Stimulated activated CD4-positive, alpha-beta T cell treated with anti-CD3 and anti-CD28 coated beads, Interleukin-4, amount 100 ng/mL, for 1 hour (primary cell): ENCODE measurements around the gene FCMR.
"Not testable (repeated sequence)": the region's sequence is repeated elsewhere in the genome, so short reads cannot be mapped to it uniquely, and the experiment has no call there.

Experiments
- DNase-seq: peaks from one replicate; pipeline ENCODE4 v3.0.0-alpha.2; 2020

FCMR gene

DNA sequence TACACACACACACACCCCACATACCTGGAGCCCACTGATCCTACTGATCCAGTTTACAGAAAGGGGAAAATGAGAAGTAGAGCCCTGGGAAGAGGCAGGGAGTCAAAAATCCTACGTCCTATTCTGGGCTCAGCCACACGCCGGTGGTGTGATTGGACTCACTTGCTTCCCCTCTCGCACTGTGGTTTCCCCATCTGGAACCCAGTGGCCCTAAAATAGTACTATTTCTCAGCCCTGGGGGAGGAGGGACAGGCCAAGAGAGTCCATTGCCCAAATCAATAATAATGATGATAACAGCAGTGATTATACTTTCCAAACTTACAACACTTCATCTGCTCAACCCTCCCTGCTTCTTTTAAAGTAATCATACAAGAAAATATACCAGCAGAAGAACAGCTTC is 27.5 kb upstream of the FCMR start:
- DNase-seq = no peak

DNA sequence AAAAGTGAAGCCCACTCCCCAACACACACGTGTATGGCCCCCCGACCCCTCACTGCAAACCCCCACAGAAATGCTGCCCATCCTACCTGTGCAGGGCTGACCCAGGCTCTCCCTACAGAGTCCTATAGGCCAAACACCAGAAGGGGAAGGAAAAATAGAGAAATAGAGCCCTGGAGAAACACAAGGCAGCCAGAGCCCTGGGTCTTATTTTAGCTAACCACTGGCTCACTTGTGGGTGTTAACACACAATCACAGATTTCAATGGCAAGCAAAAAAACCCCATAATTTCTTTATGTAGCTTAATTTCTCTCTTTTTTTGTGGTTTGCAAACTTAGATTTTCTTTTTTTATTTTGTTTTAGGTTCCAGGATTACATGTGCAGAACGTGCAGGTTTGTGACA is 25.5 kb upstream of the FCMR start:
- DNase-seq = no peak

DNA sequence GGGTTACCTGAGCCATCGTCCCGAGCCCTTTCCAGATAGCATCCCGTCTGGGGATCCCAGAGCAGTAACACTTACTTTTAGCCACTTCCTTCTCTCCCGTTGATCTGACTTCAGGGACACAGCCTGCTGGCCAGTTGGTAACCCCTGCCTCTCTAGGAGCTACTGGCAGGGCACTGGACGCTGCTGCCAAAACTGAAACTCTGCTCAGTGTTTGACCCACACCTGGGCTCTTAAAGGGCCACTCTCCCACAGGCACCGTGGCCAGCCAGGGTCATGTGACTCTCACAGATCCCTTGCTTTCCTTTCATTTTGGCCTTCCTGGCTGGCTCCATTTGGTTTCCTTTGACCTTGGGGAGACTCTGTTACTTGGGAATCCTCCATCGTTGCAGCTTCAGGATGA is 24.5 kb upstream of the FCMR start, which contains the start of gene PIGR:
Gene PIGR (minus strand): TSS at position 206 of the 400 bp plus-strand sequence. CDS start 5,935 bp downstream, outside the sequence.
- no peak for DNase-seq

DNA sequence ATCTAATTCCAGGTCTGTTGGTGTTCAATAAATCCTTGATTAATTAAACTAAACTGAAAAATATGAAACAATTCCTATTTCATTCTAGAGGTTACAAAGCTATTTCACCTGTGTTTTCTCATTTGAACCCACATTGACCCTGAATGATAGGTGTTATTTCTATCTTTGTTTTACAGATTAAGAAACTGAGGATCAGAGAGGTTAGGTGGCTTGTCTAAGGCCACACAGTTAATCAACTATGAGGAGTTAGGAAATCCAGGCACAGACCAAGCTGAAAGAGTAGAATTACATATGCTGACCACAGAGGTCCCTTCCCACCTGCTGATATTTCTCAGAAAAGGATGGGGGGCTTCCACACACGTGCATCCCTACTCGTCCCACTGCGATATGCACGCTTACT is 24.0 kb upstream of the FCMR start:
- no peak for DNase-seq

GRCh38 chr1:206944703-206945102 is 23.0 kb upstream of the FCMR start:
- DNase-seq = no peak

- DNase-seq = no peak
Observed at GRCh38 chr1:206941766-206942418, 20.2 kb upstream of the FCMR start.

GRCh38 chr1:206940588-206940936 is 18.8 kb upstream of the FCMR start:
- DNase-seq = no peak

DNA sequence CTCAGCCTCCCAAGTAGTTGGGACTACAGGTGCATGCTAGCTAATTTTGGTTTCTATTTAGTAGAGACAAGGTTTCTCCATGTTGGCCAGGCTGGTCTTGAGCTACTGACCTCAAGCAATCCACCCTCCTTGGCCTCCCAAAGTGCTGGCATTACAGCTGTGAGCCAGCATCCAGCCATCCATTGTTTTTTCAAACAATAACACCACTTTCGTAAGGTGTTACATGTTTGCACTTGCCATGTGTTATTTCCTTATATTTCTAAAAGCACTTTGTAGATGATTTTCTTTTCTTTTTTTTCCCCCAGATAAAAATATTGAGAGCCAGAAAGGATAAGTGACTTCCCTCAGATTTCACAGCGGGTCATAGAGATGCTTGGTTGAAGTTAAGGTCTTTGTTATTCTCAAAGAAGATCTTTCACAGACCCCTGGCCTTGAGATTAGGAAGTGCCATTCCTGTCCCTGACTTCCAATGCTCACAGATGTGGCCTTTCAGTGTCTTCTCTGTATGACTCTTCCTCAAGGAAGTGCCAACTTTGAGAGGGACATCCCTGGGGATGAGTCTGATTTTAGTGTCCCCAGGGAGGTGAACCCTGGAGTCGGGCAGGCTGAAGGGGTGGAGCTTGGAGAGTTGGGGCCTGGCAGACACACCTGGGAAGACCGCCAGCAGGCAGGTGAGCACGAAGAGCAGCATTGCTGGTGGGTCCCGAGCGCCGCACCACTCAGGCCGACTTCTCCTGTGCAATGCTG is 18.3 kb upstream of the FCMR start:
- DNase-seq = no peak

GRCh38 chr1:206939131-206939530 is 17.4 kb upstream of the FCMR start:
- no peak for DNase-seq

DNA sequence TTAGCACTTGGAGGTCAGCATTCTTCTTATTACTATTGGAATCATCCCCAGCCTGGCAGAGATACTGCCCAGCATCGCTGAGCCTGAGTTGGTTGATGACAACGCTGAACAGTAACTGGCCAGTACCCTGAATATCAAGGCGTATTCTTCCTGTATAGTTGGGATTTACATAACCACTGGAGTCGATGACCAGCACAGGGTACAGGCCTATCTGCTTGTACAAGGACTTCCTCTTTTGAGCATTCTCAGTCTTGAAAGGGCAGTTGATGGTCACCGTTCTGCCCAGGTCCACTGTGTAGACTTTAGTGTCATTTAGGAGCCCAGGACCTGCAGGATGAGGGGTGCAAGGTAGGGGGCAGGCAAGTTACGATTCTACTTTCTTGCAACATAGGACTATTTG is 15.7 kb upstream of the FCMR start:
- DNase-seq = no peak

- DNase-seq = peak; percentile 54
Observed at GRCh38 chr1:206935491-206936067, 13.8 kb upstream of the FCMR start.

DNA sequence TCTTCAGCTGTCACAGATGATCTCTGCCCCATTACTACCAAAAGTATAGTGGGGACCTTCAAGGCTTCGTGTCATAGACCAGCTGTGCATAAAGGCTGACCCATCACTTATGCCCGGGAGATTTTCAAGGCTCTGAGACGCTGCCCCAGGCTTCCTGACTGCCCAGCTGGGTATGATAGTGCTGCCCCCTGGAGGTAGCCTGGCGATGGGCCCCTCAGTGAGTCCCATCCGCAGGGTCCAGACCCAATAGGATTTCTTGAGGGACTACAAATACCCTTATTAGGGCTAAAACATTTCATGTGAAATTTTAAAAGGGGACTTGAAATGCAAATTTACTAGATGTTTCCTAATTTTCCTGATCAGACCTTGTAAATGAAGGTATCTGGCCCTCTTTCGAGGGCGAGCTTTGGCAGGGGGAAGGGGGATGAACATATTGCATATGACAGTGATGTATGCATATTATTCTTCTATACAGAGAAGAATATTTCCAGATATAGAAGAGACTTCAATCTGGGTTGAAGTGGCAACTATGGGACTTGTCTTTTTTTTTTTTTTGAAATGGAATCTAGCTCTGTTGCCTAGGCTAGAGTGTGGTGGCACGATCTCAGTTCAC is 11.7 kb upstream of the FCMR start:
- peak; percentile 74 for DNase-seq

DNA sequence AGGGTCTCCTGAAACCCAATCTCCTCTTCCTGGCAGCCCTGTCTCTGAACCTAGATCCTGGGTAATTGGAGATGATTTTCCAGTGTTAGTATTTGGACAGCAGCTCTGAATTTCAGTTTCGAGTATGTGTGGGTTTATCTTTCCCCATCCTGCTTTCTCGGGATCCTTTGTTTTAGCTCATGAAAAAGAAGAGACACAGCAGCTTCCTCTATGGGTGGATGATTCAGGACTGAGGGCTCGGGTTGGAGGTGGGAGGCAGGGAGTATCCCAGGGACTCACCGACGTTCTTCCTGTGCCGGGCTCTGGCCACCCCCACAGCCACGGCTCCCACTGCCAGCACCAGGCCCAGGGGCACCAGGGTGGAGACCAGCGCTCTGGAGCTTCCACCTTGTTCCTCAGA is 10.4 kb upstream of the FCMR start:
- DNase-seq = no peak

GRCh38 chr1:206931709-206932108 is 10.0 kb upstream of the FCMR start:
- no peak for DNase-seq

- DNase-seq = no peak
Observed at GRCh38 chr1:206930210-206930798, 8.6 kb upstream of the FCMR start.

- DNase-seq = no peak
Observed at GRCh38 chr1:206929524-206929923, 7.8 kb upstream of the FCMR start.

- no peak for DNase-seq
Observed at GRCh38 chr1:206926286-206926685, 4.5 kb upstream of the FCMR start.

DNA sequence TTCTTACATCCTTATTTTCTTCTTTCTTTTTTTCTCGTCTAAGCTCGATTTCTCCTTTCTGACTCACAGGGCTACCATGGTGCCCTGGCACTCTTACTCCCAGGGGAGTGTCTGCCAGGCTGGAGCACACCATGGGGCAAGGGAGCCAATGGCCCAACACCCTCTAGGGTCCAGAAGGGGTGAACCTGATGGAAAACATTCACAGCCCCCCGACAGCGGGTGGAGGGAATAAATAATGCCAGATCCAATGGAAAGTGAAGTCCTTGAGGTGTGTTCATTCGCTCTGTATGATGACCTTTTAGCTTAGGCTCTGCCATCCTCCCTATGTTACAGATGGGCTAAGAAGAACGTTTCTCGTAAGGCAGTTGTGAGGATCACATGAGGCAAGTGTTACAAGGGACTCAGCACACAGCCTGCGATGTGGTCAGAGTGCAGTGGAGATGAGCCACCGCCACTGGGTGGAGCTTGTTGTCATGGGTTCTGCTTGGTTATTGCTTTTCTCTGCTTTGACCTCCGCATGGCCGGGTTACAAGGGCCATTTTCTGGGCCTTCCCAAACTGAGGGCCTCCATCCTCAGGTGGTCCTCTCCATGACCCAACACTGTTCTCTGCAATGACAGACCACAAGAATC is 3.5 kb upstream of the FCMR start:
- peak; percentile 39 for DNase-seq

GRCh38 chr1:206924592-206925105 is 2.9 kb upstream of the FCMR start:
- no peak for DNase-seq

GRCh38 chr1:206923961-206924557 is 2.3 kb upstream of the FCMR start:
- not testable (repeated sequence) for DNase-seq

DNA sequence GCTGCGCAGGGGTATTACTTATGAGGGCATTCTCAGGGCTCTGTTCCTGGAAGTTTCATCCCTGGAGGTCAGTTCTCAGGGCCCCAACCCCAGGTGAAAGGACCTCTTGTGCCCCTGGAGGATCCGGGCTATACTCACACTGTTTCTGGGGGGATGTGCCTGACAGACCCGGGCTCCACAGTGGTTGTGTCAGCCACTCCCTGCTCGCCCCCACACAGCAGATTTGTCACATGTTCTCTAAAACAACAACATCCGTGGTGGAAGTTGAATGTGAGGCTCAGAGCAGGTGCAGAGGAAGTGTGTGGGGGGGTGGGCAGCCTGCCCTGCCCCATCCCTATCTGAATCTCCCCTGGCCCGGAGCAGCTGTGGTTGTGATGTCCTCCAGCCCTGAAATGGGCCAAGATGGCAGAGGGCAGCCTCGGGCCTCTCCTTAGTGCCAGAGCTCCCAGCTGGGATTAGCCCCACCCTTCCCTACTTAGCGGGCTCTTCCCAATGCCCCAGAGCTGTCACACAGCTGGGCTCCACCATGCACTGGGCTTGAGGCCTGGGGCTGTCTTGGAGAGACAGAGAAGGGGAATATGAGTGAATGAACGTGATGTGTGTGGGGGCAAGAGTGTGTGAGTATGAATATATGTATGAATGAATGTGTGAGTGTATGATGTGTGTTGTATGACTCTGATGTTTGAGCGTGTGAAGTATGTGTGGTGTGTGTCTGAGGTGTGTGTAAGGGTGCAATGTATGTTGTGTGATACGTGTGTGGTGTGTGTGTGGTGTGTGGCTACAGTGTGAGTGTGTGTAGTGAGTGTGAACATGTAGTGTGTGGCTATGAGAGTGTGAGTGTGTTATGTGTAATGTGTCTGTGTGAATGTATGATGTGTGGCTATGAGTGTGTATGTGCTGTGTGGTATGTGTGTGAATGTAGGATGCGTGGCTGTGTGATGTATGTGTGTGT is 1.5 kb upstream of the FCMR start:
- DNase-seq = peak; percentile 65
